GM18517 (cell line): Measurements from ENCODE around the gene ESRRG.
"Not testable (repeated sequence)": the region's sequence is repeated elsewhere in the genome, so short reads cannot be mapped to it uniquely, and the experiment has no call there.

Experiments
- ATAC-seq: cut with Tn5 transposase; IDR thresholded peaks from one replicate; pipeline ENCODE4 v1.9.1; 2021; ENCODE audit warnings: mild to moderate bottlenecking, moderate library complexity; ENCODE audit not compliant: unreplicated experiment

ESRRG gene

DNA sequence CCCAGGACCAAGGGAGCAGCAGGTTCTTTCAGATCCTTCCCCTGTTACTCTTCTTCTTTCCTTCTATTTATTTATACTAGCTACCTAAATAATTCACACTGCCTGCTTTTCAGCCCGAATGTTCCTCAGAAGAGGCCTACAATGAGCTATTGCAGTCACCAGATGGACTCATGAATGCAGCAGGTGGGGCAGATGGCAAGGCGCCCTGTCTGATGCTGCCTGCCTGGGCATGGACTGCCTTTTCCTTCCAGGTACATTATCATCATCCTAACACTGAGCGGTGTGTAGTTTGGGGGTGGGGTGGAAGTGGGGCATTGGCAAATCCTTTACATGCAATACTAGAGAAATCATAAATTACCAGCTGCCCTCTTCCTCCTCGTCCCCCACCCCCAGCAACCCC, 17.6 kb downstream of the ESRRG start:
- ATAC-seq, result no peak

DNA sequence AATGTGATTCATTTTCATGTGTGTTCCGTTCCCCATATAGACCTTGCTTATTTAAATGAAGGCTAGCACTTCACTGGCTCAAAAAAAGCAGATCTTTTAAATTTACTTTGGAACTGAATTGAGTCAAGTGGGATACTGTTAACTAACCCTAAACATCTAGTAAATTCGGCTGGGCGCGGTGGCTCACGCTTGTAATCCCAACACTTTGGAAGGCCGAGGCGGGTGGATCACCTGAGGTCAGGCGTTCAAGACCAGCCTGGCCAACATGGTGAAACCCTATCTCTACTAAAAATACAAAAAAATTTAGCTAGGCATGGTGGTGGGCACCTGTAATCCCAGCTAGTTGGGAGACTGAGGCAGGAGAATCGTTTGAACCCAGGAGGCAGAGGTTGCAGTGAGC, 19.2 kb downstream of the ESRRG start:
- not testable (repeated sequence) for ATAC-seq

DNA sequence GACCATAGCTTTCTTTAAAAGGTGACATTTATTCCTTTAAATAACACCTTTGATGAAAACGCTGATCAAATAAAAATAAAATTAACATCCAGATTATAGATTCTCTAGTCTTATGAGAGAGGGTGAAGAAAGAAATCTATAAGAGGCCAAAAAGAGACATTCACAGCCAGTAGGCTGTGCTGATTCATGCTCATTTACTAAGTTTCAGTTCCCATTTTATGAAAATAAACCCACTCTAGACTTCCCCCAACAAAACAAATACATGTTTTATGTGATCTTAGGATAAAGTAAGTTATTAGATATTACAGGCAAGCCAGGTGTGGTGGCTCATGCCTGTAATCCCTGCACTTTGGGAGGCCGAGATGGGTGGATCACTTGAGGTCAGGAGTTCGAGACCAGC, 21.1 kb downstream of the ESRRG start:
- ATAC-seq, result peak; percentile 93

DNA sequence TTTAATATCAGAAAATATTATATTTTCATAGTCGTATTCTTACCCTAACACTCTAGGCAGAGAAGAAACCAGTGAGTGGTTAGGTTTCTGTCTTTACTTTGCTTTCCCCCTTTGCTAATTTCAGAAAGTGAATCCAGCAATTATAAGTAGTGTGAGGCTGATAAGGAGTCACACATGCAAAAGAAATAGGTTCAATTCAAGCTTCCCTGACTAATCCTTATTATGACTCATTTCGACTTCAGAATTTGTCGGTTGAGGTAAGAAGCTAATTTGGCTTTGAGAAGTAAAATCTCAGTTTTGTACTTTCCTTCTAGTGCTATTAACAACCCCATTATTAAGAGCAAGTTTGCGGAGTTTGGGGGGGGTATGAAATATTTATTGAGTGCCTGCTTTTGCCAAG, 22.4 kb downstream of the ESRRG start:
- ATAC-seq, result no peak

DNA sequence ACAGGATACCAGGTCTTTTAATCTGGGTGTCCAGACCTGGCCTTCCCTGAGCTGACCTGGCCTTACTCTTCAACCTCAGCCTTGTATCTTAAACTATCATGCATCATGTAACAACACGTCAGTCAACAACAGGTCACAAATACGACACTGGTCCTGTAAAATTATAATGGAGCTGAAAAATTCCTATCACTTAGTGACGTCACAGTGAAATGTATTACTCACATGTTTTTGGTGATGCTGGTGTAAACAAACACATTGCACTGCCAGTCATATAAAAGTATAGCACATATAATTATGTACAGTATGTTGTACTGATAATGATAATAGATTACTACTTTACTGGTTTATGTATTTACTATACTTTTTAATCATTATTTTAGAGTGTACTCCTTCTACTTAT, 31.5 kb downstream of the ESRRG start:
- no peak for ATAC-seq

DNA sequence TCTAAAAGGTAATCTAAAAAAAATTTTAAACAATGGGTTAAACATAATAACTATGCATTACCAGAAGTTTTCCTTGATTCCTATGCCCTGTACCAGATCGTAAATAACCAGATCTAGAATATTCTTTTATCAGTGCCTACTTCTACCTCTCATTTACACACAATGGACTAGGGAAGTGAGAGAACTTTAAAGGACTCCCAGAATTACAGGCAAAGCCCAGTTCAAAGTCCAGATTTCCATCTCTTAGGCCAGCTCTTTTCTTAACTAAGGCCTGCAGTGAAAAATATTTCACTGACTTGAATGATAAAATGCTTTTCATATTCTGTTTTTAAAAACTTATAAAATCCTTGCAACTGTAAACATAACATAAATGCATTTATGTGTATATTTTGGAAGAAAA, 32.6 kb downstream of the ESRRG start:
- no peak for ATAC-seq

DNA sequence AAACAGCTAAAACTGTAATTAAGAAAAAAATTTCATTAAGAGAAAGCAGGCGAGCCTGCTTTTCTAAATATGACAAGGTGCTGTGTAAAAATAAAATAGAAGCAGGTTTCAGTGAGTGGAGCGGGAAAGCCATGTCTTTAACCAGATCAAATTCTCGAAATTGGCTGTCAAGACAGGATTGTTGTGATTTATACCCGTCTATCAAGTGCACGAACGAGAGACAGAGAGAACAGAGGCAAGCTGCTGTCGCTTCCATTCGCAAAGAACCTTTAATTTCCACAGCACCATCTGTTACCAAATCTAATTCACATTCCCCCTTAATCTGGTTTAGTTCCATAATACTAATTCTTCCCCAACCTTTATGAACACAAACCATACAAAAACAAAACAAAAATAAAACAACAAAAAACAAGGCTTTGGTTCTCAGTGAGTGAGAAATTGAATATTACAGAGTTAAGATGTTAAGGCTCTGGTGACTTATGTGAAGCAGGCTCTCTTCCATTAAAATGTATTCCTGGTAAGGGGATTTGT, 35.0 kb downstream of the ESRRG start:
- ATAC-seq, result no peak

DNA sequence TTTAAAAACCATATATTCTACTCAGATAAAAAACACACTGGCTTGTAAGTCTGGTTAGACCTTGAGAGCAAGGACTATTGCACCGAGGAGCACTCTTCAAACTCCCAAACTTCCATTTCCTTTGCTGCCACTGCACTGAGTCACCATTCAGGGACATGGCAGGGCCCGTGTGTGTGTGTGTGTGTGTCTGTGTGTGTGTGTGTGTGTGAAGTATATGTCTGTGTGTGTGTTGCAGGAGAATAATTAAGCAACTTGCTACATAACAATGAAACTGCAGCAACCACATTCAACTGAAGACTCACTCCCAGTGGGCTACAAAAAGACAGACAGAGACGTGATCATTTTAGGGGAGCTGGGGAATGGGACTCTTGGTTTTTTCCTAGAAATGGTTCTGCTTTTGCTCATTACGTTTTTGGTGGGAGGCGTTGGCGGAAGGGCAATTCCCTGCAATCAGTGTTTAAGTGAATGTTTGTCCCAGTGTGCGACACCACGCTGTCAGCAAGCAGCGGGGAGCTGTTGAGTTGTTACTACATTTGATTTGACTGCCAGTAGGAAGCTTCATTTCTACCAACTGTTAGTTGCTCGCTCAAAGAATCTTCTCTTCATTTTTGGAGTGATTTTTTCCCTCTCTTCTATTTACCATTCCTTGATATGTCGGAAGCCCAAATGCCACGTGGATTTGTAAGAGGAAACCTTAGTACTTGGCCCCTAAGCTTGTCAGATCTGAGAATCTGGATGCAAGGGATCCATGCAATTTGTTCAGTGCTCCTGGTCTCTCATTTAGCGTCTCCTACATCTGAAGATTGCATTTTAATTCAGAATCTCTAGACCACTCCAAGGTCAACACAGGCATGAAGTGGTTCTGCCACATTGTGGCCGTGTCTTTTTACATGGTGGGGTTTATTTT, 36.1 kb downstream of the ESRRG start:
- ATAC-seq, result no peak

DNA sequence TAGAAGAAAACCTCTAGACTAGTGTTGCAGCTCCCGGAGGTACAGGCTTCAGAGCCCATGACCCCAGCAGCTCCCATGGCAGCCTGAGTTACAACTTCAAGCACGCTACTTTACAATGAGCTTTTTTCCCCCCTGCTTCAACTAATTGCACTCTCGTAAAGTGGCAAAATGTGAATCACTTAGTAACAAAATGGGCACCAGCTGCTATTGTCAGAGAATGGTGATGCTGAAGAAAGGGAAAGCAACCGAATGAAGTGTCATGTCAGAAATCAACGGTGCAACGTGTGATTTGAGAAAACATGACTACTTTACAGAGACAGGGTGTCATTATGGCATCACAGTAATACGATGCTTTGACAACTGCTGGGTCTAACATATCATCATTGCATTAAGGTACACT, 40.5 kb downstream of the ESRRG start:
- ATAC-seq, result no peak

DNA sequence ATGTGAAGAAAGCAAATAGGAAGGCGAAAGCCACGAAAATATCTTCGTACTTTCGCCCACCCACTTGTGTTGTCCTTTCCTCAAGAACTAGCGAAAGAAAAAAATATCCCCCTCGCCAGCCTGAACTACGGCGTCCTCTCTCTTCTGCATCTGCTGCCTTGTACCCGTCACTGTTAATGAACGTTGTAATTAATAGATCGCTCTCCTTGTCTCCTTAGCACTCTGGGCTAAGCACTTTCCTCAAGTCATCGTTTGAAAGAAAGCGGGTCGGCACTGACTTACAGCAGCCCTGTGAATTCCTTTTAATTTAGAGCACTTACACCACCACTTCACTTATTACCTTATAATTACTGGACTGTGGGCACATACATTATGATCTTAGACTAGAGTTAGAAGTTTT, 44.1 kb downstream of the ESRRG start:
- ATAC-seq, result no peak

DNA sequence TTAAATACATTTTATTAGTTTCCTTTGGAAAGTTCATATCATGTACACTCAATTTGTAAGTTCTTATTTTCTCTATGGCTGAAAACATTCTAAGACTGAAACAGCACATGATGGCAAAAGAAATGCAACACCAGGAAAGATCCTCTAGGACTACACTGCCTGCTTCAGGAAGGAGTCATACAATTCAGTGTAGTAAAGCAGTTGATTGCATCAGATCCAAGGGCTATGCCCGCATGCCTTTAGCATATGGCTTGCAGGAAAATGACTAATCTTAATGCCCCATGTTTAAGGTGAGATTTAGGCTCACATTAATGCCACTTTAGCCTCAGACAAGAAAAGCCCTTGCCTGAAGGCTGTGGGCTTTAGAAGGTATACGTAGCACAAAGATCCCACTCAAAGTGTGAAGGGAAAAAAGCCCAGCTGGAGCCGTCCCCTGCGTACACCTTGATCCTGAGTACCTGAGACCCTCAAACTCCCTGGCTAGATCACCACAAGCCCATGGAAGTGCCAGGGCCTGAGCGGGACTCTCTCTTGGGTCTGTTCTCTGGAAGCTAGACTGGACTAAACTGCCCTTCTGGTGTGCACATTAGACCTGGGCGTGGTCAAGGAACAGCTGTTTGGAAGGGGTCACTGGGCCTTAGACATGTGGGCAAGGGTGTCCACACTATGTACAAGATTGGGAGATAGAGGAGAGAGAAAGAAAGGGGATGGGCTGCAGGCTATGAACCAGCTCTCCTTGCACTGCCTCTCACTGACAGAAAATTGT, 52.9 kb downstream of the ESRRG start:
- ATAC-seq, result no peak

DNA sequence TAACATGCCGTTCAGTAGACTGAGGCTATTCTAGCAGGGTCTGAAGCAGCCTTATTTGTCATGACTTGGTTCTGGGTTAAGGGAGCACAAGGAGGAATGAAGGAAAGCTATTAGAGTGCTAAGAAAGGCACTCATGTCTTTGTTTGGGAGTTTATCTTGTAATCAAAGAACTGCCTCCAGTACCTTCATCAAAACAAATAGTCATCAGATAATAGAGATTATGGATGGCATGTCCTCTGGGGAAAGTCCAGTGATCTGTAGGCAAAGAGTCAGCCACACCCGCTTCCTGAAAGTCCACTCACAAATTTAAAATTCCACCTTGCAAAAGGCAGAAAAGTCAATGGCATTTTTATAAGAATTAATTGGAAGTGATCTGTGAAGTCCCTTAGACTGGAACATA, 56.8 kb downstream of the ESRRG start:
- ATAC-seq, result no peak

DNA sequence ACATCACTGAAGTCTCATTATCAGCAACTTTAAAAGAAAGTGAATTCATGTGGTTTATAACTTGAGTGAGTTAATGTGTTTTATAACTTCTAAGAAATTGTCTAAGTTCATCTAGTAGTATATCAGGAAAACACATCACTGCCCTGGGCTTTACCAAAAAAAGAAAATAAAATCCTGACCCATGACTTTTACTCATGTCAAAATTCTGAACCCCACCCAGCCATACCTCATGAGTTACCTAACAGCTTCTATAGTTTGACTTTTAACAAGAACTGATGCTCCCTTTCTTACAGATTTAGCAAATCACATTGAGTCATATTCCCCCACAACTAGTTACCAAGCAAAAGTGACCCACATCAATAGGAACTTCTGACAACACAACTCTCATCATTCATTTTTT, 57.4 kb downstream of the ESRRG start:
- ATAC-seq, result no peak

DNA sequence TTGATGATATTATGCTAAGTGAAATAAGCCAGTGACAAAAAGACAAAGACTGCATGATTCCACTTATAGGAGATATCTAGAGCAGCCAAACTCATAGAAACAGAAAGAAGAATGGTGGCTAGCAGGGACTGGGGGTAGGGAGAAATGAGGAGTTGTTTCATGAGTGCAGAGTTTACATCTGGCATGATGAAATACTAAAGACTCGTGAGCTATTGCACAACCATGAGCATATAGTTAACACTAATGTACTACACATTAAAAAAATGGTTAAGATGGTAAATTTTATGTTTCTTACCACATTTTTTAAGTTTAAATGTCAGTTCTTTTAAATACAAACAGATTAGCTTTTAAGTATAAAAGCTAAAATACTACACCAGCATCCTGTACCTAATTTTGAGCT, 57.8 kb downstream of the ESRRG start:
- ATAC-seq, result no peak

DNA sequence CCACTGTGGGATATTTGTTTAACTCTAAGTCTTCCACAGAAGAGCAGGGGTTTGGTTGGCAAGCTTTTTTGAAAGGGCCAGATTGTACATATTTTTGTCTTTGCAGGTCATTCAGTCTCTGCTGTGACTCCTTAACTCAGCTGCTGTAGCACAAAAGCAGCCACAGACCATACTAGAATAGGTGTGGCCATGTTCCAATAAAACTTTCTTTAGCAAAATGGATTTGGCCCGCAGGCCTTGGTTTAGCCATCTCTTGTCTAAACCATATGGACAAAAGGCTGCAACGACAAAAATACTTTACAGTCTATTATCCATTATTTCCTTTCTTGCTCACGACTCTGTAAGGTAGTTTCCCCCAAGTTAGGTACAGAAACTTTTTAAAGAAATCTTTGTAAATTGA, 60.5 kb downstream of the ESRRG start:
- no peak for ATAC-seq

DNA sequence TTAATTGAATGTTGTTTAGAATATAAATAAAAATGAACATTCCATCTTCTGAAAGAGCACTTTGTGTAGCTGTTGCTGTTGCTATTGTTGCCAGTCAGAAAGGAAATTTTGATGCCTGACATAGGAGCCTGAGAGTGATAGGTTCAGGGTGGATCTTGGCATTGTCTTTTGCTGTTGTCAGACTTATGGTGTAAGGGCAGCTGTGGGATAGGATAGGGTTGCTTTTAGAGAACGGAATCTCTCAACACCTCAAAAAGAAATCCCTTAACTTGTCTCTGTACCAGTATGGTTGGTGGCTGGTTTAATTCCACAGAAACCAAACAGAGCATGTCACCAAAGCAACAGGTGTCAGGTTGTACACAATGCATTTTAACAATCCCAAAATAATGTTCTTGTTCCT, 62.7 kb downstream of the ESRRG start:
- ATAC-seq, result no peak

DNA sequence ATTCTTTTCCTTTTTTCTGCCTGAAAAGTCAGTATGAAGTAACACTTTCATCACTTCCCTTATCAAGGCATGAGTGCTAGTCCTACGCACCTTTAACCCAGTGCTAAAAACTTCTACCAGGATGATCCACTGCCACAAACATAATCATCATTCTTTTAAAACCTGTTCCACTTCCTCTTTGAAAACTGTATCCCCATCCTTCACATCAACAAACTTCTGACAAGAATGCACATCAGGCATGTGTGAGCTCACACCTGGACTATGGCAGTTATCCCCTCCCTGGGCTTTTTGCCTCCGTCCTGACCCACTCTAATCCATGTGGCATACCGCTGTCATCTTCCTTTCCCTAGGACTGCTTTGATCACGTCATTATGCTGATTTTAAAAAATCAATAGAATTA, 70.2 kb downstream of the ESRRG start:
- no peak for ATAC-seq

DNA sequence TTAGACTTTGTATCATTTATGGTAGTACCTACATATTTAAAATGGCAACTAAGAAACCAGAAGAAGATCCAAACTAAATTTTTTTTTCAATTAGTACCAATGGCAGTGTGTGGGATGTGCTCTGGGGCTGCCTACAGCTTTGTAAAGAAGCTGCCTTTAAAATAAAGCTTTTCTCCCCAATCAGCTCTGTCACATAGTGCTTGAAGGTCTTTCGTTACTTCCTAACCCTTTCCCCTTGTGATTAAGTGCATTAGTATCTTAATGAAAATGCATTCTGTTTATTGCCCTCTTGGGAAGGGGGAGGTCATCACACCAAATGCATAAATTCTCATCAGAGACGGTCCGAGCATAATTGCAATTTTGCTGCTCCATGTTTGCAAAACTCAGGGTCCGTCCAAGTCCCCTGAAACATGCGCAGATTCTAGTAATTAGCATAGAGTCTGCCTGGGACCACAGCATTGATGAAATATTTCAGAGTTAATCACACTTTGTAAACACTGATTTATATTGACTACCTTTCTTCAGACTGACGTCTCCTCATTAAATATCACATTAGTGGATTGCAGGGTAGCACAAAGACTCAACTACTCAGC, 71.3 kb downstream of the ESRRG start:
- no peak for ATAC-seq

DNA sequence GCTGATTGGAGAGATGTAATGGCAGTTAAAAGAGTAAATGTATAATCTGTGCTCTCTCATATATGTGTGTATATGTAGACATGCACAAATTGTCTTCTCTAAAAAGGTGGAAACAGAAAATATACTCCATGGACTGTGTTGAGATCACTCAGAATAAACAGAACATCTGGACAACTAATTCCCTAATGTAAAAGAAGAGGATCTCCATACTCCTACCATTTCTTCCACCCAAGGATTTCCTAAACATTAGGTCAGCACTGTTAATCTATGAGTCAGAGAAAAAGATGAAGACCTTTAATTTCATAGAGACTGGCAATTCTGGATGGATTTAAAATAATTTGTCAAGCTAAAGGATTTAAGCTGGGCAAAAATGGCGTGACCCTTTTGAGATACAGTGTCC, 80.1 kb downstream of the ESRRG start:
- no peak for ATAC-seq

DNA sequence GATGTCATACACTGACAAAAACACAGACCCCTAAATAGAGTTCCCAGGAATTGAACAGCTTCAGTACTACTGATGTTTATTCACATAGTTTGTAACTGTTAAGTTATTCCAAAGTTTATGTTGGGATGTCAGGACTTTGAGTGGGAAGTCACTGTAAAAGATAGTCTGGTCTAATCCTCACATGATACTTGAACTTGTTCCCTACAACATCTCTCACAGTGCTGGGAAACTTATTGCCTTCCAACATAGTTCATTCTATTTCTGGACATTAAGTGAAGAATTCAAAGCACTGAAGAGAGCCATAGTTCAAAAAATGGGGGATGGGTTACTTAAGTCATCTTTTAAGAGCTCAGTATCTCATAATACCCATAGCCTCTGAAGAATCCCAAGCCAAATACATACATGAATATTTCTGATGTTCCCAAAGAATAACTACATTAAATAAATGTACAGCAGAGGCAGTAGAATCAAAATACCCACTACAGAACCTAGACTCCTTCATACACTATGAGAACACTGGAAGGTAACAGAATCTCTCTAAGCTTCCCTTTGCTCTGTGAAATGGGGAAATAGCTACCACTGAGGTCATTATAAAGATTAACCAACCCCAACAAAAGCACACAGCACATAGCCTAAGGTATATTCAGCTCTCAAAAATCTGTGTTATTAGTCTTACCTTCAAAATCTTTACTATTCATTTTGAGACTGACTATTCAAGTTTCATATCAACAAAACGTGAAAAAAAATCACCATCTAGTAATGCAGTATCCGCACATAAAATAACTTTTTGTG, 81.4 kb downstream of the ESRRG start:
- ATAC-seq, result no peak

DNA sequence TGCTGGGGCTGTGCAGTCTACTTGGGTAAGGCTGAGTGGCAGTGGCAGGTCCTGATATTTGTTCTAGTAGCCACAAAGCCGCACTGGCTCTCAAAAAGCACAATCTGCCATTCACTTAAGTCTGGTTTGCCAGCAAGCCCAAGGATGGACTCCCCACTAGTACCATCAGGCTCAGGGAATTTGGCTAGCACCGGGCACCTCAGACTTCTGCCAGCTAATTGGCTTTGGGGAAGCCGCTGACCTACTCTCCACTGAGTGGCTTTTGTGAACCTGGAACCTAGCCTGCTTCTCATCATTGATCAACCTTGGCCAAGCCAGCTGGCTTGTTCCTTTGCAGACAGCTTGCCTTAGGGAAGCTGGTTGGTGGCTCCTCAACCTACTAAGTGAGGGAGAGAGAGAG, 83.1 kb downstream of the ESRRG start:
- no peak for ATAC-seq
